Omental fat pad (tissue), 4 donors: ENCODE results near the gene EFCAB8. TPM values are rescaled to one million over a fixed set of nuclear protein-coding genes. Genes with fewer than 3 reads are reported as not detected.
A peak's percentile ranks its signal among the peaks of the same experiment; 100 is the strongest.

Source experiments
- ATAC-seq: fragments of 150-250 bp; one replicate; pipeline ENCODE4 v1.9.1; 2016; ENCODE audit warnings: mild to moderate bottlenecking, moderate library complexity; ENCODE audit not compliant: low FRiP score
- DNase-seq: peaks from one replicate; pipeline ENCODE4 v3.0.0-alpha.2; 2019; ENCODE audit warnings: low spot score
- total RNA-seq, 4 donors: library from RNA; depleted of rRNA; stranded (reverse); fragments of >200 nt; gene quantifications; one replicate each; pipeline ENCODE4 v1.1.0, GENCODE V29; 2016
- TF ChIP-seq, protein P1 (sequence below), 3 donors: fragments of 450-650 bp; IDR thresholded peaks; one replicate each; pipeline ENCODE4 v1.5.1; 2016 to 2017; ENCODE audit warnings: antibody characterized with exemption in 3 of 3, mild to moderate bottlenecking in 3 of 3, moderate library complexity in 2 of 3

Gene EFCAB8, protein sequence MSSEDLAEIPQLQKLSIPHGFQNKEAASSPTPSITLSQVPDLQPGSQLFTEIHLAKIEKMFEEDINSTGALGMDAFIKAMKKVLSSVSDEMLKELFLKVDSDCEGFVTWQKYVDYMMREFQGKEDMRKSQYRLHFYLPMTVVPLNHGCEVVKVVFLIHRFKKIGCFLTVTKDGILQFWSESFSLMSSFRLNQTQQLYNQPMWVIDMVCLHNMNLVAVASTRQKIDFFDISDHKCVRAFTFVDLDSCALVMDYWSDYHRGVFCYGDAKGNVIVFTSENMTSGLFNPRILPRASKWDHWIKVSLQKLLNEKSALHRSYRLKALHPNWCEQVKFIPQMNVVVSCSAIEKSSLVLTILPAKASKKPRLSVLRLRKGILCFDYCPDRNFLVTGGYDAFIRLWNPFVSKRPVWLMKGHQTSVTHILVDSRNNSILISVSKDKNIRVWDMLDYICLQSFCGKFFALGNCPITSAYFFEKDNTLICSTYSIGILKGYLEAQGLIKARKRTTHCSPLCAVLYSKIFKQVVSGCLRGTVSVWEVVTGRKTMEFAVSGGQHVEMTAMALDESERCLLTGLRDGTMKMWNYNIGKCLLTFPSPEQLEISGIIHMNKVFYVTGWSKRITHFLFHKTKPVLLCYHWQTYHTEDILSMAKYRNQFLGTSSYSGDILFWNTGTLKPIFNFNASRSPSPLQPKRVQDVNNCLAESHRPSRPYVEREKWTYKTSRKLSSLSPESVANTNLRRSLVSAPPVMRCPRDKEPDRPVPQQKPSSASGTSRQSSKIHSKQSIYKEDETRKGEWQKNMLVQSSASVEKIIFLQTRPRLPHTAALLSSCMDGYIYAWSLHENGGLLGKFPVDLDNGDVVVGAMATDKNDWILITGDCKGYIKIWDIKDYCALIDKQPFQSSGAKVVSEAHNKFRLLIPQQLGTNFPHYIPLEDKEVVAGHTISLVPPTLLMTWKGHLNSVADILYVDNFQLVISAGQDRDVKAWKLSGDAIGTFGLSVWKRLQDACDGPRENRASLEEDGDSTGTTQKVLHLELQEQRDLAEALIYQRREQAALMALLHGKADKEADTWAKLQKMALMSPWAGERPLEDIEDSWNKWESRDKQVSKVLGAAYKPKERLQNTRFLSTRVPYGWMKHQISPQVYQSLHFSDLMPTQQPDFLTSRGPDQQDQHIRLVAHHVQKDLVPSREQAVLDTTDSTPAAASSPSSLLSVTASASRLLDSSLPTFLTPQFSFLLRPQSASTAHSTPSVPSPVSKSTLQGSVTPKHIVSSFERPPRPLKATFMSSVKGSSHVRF
- total RNA-seq, result under 1 TPM in 1 of 4 donors, not detected in 3; 0.24 TPM

DNA sequence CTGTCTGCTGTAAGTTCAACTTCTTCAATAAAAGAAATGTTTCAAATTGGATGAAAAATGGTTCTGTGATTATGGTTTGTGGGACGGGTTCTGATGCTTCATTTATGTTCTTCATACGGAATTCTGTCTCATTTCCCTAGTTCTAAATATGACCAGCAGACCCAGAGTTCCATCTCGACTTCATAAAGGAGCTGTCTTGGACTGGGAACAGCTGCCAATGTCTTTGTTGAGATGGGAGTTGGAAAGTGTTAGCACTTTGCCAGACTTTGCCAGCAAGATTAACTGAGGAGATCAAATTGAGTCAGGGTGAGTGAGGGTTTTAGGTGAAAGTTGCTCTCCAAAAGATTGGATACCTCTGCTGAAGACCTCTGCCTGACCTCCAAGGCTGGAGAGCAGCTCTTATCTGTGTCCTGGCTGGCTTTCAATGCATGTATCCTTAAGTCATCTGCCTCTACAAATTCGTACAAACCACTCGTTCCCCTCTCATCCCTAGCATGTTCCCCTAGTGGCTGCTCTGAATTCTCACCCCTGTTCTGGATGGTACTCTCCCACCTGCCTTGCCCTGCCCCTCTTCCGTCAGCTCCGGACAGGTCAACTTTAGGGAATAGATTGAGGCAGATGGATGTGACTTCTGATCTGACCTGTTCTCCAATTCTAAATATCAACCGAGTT is at the start of gene EFCAB8:
TSS of gene EFCAB8 (plus strand) at position 223 of the 672 bp plus-strand sequence. CDS start 4,870 bp downstream, outside the sequence.
- DNase-seq, result no peak

DNA sequence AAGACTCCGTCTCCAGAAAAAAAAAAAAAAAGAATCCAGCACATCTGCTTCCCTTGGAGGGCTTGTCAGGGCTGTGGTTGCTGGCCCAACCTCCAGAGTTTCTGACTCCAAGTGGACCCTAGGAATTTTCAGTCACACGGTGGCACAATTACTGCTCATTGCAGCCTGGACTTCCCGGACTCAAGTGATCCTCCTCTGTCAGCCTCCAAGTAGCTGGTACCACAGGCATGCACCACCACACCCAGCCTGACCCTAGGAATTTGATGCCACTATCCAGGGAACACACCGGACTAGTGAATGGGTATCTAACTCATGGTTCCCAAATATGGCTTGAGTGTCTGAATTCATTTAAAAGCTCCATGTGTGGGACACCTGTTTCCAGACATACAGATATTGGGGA is 48.8 kb upstream of the EFCAB8 start:
- TF ChIP-seq, protein P1, sequence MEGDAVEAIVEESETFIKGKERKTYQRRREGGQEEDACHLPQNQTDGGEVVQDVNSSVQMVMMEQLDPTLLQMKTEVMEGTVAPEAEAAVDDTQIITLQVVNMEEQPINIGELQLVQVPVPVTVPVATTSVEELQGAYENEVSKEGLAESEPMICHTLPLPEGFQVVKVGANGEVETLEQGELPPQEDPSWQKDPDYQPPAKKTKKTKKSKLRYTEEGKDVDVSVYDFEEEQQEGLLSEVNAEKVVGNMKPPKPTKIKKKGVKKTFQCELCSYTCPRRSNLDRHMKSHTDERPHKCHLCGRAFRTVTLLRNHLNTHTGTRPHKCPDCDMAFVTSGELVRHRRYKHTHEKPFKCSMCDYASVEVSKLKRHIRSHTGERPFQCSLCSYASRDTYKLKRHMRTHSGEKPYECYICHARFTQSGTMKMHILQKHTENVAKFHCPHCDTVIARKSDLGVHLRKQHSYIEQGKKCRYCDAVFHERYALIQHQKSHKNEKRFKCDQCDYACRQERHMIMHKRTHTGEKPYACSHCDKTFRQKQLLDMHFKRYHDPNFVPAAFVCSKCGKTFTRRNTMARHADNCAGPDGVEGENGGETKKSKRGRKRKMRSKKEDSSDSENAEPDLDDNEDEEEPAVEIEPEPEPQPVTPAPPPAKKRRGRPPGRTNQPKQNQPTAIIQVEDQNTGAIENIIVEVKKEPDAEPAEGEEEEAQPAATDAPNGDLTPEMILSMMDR (IDR thresholded peaks at IDR 0.05), result no peak
- ATAC-seq, result no peak
- DNase-seq, result no peak

More for the DNA sequence above, at the start of gene EFCAB8:
- TF ChIP-seq, protein P1 (IDR thresholded peaks at IDR 0.05), result no peak
- ATAC-seq, result no peak

DNA sequence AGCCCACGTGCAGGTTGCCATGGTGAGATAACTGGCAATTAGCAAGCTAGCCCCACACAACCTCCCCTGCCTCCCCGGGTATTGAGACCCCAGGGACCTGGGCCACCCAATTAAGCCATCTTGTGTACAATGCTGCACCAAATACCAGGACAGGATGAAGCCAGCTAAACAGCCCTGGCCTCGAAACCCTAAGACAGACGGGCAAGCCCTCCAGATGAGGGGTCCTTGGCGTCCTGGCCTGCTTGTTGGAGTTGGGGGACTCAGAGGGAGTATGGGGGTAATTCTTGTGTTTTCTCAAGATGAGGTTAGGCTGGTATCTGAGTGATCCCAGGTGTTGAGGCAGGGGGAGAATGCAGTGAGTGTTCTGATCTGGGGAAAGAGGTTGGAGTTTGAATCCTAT is 47.8 kb upstream of the EFCAB8 start:
- no peak for DNase-seq
- TF ChIP-seq, protein P1 (IDR thresholded peaks at IDR 0.05), result no peak
- ATAC-seq, result no peak

DNA sequence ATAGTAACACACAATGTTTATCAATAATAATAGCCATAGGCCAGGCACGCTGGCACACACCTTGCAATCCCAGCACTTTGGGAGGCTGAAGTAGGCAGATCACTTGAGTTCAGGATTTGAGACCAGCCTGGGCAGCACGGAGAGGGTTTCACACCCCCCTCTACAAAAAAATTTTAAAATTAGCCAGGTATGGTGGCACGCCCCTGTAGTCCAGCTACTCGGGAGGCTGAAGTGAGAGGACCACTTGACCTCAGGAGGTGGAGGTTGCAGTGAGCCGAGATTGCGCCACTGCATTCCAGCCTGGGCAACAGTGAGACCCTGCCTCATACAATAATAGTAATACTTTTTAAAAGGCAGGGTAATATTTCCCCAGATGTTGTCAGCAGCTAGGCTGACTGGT is 46.8 kb upstream of the EFCAB8 start:
- no peak for DNase-seq
- TF ChIP-seq, protein P1 (IDR thresholded peaks at IDR 0.05), result no peak
- ATAC-seq, result no peak

DNA sequence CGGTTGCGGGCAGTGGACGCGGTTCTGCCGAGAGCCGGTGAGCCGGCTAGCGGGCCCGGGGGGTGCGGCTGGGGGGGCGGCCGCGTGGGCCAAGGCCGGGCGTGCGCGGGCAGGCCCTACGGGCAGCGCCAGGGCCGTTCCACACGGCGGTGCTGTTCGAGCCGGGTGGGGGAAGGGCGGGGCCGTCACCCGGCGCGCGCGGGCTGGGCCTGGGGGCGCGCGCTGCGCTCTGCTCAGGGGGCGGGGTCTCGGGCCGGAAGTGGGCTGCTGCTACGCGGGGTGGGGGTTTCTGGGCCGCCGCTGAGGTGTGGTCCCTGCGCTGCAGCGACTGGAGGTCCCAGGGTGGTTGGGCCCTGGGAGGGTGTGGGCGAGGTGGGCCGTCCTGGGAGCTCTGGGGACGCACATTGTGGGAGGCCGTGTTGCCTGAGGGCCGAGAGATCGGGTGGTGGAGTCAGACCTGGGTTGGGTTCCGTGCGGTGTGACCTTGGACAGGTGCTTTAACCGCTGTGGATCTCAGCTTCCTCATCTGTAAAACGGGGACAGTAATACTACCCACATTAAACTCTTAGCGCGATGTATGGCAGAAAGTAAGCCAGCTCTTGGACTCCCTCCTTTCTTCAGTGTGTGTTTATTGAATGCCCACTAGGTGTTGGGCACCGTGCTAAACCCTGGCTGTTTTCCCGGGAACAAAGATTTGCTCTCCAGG is 38.6 kb upstream of the EFCAB8 start:
- TF ChIP-seq, protein P1 (IDR thresholded peaks at IDR 0.05), result no peak
- ATAC-seq, result peak; percentile 88
- no peak for DNase-seq
